HG02970 (cell line): ENCODE measurements around the gene SLC1A2.
"Not testable (repeated sequence)": the region's sequence is repeated elsewhere in the genome, so short reads cannot be mapped to it uniquely, and the experiment has no call there.

Source experiments
- ATAC-seq: cut with Tn5 transposase; IDR thresholded peaks from one replicate; pipeline ENCODE4 v1.9.1; 2021; ENCODE audit warnings: mild to moderate bottlenecking, moderate library complexity, moderate number of reproducible peaks; ENCODE audit not compliant: unreplicated experiment, low FRiP score

Gene SLC1A2

DNA sequence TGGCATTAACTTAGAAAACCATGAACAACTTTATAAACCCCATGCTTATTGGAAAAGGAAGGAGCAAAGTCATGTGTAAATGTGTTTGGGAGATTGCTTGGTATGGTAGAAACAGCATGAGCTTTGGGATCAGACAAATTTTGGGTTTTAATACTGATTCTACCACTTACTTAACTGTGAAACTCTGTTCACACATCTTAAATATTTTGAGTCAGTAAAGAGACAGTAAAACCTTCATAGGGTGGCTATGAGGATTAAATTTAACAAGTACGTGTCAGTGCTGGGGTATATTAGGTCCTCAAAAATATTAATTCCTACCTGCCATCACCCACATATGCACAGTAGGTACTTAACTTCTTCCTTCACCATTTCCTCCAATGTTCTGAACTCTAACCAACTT, 183.9 kb downstream of the SLC1A2 start:
- ATAC-seq, result no peak

DNA sequence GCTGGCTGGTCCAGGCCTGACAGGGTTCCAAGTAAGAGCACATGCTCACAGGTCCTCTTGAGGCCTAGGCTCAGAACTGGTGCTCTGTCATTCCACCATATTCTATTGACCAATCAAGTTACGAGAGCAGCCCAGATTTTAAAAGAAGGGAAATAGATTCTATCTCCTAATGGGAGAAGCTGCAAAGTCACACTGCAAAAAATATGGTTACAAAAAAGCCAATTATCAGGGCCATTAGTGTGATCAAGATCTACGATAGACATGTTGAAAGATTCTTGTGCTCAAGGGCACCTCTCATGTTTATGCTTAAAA, 184.2 kb downstream of the SLC1A2 start:
- ATAC-seq, result no peak

DNA sequence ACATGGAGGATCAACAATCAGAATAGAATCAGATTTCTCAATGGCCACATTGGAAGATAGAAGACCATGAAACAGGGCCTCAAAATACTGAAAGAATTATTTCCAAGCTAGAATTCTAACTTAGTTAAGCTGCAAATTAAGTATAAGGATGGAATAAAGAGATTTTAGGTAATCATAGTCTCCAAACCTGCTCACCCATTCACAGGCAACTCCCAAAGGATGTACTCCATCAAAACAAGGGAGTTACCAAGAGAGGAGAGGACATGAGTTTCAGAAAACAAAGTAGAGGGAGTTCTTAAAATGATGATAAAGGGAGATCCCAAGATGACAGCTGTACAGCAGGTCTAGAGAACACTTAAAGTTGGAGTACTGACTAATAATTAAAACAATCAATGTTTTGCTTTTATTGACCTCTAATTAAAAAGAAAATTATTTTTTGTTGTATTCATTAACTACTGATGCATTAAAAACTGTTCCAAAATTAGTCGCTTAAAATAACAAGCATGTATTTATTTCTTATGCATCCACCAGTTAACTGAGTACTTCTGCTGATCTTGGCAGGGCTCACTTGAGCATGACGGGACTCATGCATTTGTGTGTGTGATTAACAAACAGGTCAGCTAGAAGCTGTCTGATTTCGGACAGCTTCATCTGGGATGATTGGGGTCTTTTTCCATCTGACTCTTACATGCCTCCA, 184.8 kb downstream of the SLC1A2 start:
- ATAC-seq, result no peak

DNA sequence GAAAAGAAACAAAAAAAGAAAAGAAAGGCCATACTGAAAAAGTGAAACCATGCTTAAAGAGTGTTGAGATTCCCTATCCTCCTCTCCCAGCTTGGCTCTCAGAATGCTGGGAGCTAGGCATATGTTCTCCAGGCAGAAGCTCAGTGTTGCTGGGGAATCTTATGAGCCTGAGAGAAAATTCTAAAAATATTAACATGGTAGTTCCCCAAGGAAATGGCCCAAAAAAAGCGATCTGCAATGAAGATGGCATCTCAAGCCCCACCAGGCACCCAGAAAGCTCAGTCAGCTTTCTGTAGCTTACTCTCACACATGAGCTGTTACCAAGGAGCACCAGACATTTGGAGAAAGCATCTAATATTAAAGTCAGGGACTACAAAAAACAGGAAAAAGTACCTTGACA, 185.8 kb downstream of the SLC1A2 start:
- no peak for ATAC-seq

DNA sequence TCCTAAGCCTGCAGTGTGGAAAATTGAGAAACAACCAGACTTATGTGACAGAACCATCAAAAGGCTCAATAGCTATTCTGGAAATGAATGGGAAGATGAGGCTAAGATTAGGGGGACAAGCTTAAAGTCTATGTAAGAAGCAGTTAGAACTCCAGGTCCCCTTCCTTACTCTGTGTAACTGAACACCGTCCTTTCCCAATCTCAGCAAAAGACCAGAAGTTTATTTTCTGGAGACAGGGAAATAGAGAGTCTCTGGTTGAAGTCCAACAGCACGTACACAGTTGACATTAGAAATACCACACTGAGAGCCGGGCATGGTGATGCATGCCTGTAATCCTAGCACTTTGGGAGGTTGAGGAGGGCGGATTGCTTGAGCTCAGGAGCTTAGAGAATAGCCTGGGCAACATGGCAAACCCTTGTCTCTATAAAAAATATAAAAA, 186.4 kb downstream of the SLC1A2 start:
- ATAC-seq, result no peak

DNA sequence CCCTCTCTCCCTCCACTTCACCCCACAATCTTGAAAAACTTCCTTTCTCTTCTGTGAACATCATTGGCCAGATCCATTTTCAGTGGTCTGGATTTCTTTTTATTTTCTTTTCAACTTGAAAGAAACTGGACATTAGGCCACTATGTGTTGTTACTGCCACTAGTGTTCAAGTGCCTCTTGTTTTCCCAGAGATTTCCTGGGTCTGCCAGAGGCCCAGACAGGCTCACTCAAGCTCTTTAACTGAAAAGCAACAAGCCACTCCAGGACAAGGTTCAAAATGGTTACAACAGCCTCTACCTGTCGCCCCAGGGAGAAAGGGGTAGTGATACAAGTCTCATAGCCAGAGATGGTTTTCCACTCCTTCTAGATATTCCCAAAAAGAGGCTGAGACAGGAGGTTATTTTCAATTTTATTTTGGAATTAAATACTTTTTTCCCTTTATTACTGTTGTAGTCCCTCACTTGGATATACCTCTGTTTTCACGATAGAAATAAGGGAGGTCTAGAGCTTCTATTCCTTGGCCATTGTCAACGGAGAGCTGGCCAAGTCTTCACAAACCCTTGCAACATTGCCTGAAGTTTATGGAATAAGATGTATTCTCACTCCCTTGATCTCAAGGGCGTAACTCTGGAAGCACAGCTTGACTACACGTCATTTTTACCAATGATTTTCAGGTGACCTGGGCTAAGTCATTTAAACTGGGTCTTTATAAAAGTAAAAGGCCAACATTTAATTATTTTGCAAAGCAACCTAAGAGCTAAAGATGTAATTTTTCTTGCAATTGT, 188.1 kb downstream of the SLC1A2 start:
- no peak for ATAC-seq

DNA sequence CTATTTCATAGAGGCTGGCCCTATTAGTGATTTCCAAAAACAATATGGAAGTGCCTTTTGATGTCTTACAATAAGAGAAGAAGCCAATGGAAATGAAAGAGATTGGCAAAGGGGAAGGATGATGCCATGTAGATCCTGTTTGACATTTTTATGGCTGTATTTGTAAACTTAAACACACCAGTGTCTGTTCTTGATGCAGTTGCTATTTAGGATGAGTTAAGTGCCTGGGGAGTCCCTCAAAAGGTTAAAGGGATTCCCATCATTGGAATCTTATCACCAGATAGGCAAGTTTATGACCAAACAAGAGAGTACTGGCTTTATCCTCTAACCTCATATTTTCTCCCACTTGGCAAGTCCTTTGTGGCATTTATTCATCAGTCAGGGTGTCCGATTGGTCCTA, 189.0 kb downstream of the SLC1A2 start:
- ATAC-seq, result no peak

DNA sequence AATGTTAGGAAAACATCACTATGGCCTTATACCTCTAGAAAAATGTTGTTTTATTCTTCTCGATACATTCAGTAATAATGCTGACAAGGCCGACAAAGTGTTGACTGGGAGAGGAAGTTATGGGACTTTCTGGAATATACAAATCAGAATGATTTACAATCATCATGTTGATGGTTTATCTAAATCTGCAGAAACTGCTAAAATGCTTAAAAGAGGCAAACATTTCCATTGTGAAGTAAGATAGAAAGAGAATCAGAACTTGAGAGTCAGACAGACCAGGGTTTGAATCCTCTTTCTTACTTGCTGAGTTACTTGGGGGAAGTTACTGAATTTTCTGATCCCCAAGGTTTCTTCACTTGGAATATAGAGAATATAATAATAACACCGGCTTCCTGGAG, 191.0 kb downstream of the SLC1A2 start:
- no peak for ATAC-seq

DNA sequence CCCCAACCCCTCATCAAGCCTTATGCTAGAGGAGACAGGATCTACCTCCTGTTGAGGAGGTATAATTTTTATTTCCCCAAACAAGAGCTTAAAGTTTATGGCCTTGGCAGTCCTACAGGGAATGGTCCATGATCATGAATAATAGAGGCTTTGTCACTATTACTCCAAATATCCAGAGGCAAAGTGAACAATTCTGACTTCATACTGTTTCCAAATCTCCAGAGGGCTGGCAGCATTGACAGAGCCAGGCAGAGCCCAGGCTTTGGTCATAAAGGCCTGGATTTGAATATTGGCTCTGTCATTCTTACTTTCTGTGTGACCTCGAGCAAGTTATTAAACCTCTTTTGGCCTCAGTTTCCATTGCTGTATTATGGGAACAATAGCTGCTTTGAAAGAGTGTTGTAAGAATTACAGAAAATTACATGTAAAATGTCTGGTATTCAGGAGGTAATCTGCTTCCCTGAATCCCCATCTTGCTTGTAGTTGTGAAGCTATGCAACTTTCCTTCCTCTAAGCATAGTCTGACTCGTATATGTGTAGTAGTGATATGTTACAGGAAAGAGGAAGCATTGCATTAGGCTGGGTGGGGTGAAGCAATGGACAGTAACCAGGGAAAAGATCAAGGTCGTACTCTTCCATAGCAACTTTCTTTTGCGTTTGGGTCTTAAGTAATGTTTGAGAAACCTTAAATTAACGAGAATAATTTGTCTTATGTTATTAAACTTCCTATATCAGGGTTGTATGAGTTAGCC, 191.6 kb downstream of the SLC1A2 start:
- ATAC-seq, result no peak

DNA sequence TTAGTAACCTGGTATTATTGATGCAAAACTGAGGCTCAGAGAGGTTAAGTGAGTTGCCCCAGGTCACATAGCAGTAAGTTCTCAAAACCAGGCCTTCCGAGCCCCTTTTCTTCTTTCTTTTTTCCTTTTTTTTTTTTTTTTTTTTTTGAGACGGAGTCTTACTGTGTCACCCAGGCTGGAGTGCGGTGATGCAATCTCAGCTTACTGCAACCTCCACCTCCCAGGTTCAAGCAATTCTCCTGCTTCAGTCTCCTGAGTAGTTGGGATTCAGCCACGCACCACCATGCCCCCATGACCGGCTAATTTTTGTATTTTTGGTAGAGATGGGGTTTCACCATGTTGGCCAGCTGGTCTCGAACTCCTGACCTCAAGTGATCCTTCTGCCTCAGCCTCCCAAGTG, 192.6 kb downstream of the SLC1A2 start:
- not testable (repeated sequence) for ATAC-seq

DNA sequence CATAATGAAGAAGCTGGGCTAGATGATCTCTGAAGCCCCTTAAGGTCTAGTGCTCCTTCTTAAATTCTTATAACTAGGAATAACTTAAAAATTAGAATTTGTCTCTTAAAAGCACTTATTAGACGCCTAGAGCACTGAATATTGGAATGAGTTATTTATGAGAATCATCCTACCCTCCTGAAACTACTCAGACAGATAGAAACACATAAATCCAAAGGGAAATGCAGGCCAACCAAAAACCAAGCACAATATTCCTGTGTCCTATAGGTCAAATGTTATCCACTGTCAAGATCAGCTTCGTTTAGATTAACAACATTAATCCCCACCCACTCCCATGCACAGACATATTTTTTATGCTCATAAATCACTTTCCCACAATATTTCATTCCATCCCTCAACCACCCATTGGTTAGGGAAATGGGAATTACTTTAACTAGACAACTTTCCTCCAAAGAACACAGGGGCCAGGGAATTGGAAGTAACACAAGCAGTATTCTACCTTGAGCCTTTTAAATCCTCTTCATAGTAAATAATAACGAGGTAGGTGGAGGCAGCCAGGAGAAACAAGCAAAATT, 193.3 kb downstream of the SLC1A2 start:
- ATAC-seq, result no peak

DNA sequence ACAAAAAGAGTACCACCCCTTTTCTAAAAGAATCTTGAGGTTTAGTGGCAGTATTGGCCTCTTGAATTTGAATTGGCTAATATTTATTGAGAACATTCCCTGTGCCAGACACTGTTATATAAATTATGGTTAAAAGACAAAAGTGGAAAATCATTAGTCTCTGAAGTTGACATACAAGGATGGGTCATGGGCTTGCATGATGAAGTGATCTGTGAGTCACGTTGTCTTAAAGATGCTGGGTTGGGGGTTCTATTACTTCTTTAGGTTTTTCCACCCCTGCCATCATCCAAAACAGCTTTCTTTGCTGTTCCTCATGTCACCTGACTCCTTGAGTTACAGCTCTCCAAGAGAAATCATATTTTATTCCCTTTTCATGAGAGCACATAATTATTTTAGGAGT, 195.4 kb downstream of the SLC1A2 start:
- no peak for ATAC-seq

DNA sequence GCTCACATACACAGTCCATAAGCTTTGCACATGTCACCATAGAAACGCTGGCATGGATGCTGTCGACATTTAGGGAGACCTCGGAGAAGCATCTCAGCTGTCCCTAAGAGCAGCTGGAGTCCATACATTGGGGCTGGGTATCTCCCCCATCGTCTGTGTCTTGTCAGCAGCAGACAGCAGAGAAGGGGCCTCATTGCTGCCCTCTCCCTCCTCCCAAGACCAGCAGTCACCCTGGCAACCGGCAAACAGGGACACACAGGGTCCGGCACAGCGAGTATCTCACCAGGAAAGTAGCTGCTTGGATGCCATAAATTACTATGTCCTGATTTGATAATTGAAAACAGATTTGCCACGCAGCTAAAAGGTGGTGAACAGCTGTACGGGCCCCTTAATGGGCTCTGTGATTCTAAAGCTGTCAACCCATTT, 196.0 kb downstream of the SLC1A2 start:
- ATAC-seq, result no peak

DNA sequence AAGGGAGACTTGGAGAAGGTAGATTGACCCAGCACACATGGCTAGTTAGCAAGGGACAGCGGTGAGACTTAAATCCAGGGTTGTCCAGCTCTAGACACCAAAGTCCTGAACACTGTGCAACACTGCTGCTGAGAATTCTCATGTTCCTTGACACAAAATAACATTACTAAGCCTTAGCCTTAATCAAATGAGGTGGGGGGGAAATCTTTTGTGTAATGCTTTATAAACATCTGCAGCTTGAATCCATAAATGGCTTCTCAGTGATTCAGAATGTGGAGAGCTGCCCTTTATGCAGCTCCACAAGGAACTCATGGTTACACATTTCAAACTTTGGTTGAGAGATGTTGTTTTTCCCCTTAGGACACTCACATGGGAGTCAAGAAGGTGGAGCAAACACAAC, 200.4 kb downstream of the SLC1A2 start:
- ATAC-seq, result no peak

DNA sequence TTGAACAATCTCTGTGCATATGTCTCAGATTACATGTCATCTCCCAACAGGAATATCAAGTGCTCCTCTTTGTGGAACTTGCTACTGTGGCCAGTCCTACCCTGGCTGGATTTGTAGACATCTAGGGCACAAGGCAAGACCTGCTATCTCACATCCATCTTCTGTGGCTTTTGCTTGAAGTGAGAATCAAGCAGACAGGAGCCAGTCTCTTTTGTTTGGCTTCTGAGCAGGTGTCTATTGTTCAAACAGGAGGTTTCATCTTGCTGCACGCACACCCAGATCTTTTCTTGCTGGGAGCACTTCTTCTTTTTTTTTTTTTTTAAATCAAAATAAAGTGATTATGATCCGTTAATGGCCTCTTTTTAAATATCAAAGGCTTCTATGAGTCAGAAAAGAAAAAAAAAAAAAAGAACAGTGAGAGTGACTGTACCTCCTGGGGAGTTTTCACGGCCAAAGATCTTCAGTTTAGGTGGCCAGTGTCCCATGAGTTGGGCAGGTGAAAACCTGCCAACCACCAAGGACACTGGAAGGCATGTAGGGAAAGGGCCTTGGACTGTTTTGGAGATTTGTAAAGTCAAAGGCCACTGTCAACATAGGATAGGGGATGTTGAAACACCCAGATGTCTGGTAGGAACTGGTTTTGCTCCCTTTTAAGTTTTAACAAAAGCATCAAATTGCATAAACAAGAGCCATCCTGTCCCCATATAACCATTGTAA, 202.2 kb downstream of the SLC1A2 start:
- no peak for ATAC-seq

DNA sequence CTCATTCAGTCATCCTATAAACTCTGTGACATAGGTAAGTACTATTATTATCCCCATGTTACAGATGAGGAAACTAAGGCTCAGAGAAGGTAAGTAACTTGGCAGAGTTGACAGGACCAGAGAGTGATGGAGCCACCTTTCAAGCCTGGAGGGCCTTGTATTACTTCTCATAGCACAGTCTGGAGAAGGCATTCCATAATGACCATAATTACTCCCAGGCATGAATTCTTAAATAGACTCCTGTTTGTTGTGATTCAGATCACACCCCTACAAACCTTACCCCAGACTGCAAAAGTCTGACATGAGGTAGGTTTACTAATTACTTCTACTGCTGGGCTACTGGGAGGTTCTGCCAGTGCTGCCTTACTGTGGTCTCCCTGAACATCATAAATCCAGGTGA, 203.4 kb downstream of the SLC1A2 start:
- ATAC-seq, result no peak

DNA sequence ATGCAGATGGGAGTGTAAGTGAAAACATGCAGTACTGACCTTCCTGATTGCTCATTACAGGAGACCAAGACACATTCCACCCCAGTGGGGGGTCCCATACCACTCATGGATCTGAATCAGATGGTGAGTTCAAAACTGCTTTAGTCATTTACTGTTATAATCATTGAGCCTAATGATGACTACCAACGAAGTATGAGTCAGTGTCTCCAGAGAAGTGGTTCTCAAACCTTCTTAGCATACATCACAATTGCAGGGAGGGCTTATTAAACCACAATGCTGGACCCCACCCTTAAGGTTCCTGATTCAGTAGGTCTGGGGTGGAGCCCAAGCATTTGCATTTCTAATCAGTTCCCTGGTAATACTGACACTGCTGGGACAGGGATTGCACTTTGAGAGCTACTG, 204.6 kb downstream of the SLC1A2 start:
- ATAC-seq, result no peak

DNA sequence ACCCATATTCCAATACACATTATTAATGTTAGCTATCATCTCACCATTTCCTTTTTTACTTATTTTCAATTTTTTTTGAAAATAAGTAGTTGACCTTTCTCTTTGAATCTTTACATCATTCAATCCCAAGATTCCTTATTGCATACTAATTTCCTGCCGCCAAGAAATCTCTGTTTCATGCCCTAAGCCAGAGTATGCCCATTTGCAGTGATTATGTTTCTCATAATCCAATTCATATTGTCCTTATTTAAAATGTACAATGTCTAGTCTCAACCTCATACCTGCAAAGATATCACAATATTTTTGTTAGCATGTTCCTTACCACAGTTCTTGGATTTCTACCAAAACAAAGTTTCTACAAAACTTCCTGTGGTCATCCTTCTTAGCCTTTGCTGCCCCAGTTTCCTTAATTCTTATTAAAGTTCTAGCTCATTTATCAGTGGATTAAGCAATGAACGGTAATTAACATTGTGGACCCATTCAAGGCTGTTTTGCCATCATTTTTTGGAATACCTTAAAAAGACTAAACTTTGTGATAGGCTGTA, 205.1 kb downstream of the SLC1A2 start:
- ATAC-seq, result no peak

DNA sequence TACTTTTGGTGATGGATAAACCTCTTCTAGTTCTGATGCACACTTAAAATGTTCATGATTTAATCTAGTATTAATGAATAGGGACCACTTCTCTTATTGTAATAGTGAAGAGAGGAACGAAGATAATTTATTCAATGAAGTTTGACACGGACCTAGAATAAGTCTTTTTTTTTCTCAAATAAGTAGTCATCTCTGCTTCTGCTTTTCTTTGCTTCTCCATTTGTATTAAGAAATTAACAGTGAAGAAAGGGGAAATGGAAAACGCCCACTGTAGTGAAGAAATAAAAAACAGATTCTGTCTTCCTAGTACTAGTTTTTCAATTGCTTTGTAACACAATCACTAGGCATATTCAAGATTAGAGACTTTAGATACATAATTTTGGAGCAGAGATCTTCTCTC, 207.4 kb downstream of the SLC1A2 start:
- no peak for ATAC-seq

DNA sequence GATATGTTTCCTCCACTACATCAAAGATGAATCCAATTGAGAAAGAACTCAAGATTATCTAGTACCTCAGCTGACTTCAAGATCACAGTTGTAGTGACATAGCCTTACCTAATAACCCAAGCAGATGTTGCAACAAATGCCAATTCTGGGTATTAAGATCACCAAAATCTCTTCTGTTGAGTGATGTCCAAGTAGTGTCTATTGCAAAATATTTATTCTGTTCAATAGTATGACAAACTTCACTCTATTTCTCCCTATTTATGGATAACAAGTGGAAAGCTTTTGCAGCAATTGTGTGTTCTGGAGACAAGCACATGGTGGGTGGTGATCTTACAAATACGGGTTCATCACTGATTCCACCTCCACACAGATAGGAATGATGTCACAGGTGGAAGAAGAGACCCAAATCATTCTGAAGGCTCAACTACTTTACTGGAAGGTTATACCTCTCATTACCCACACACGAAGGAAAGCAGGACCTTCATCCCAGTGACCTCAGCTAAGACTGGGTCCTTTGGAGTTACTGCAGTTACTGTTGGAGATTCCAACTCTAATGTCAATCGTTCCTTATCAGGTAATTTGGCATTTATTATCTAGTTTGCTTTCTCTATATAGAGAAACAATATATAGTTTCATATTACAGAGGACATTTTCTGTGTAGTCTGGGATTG, 208.3 kb downstream of the SLC1A2 start:
- no peak for ATAC-seq
